Activated T-helper 2 cell treated with anti-CD3 and anti-CD28 coated beads, Interferon-gamma antibody, Interleukin-2, Interleukin-4, amounts not matched to agents 10 μg/mL and 5 μg/mL and 100 μg/mL, durations not matched to agents 14 hours and 24 hours and 36 hours (primary cell): ENCODE results near the gene PCDH12. TPM values are rescaled to one million over a fixed set of nuclear protein-coding genes. Genes with fewer than 3 reads are reported as not detected.

ENCODE experiments used
- DNase-seq: peaks from one replicate; pipeline ENCODE4 v3.0.0; 2021; ENCODE audit warnings: low spot score
- H3K27ac Mint-ChIP-seq: one replicate; pipeline ENCODE4 v1.8.0; 2021; ENCODE audit warnings: mixed read lengths
- H3K27me3 Mint-ChIP-seq: one replicate; pipeline ENCODE4 v1.8.0; 2021; ENCODE audit warnings: low read depth, mixed read lengths
- H3K36me3 Mint-ChIP-seq: one replicate; pipeline ENCODE4 v1.8.0; 2021; ENCODE audit warnings: low read depth, mixed read lengths
- H3K4me1 Mint-ChIP-seq: one replicate; pipeline ENCODE4 v1.8.0; 2021; ENCODE audit warnings: low read depth, mixed read lengths
- H3K4me3 Mint-ChIP-seq: one replicate; pipeline ENCODE4 v1.8.0; 2021; ENCODE audit warnings: low read depth, mild to moderate bottlenecking, moderate library complexity, mixed read lengths
- H3K9me3 Mint-ChIP-seq: one replicate; pipeline ENCODE4 v1.8.0; 2021; ENCODE audit warnings: mixed read lengths
- intact Hi-C: fragments of 100-400 bp; cut with micrococcal nuclease; formaldehyde crosslinking; loops from one replicate; pipeline ENCODE4 v1.15.1; 2023
- total RNA-seq: library from RNA; stranded (reverse); gene quantifications from 2 replicates; pipeline ENCODE4 v1.2.3, GENCODE V29; 2022

PCDH12 gene
- total RNA-seq, 1 donor from 2014 or later: 1.1 TPM

GRCh38 chr5:141961466-141961865, 3.5 kb upstream of the PCDH12 start:
- H3K27ac Mint-ChIP-seq: peak overlapping the region; percentile 76
- H3K4me1 Mint-ChIP-seq: peaks cover 35% of the 10 kb centered on the region

GRCh38 chr5:141960449-141961323, 2.7 kb upstream of the PCDH12 start:
- peak overlapping the region; percentile 76 for H3K27ac Mint-ChIP-seq
- no peaks in the 10 kb centered on the region for H3K36me3 Mint-ChIP-seq
- peaks cover 35% of the 10 kb centered on the region for H3K4me1 Mint-ChIP-seq
- no peaks in the 10 kb centered on the region for H3K9me3 Mint-ChIP-seq
- DNase-seq: peak; percentile 82
- no peak overlapping the region for H3K4me3 Mint-ChIP-seq
- intact Hi-C loops: loop anchor here (1.0 to 10.0 kb wide), 6 partner anchors 36 to 268 kb away; no protein-coding TSS in a partner anchor
- no peaks in the 10 kb centered on the region for H3K27me3 Mint-ChIP-seq

More at GRCh38 chr5:141961466-141961865, 3.5 kb upstream of the PCDH12 start:
- intact Hi-C loops: loop anchor here (2.0 to 10.0 kb wide), 4 partner anchors 37 to 147 kb away; no protein-coding TSS in a partner anchor
- no peaks in the 10 kb centered on the region for H3K36me3 Mint-ChIP-seq
- no peak for DNase-seq
- H3K9me3 Mint-ChIP-seq: no peaks in the 10 kb centered on the region
- H3K4me3 Mint-ChIP-seq: no peak overlapping the region
- H3K27me3 Mint-ChIP-seq: no peaks in the 10 kb centered on the region

GRCh38 chr5:141960018-141960417, 2.0 kb upstream of the PCDH12 start:
- no peaks in the 10 kb centered on the region for H3K36me3 Mint-ChIP-seq
- H3K4me1 Mint-ChIP-seq: peaks cover 35% of the 10 kb centered on the region
- H3K9me3 Mint-ChIP-seq: no peaks in the 10 kb centered on the region
- no peak for DNase-seq
- no peak overlapping the region for H3K4me3 Mint-ChIP-seq
- peak overlapping the region; percentile 81 for H3K27ac Mint-ChIP-seq
- intact Hi-C loops: loop anchor here (1.0 to 10.0 kb wide), 6 partner anchors 35 to 268 kb away; no protein-coding TSS in a partner anchor
- H3K27me3 Mint-ChIP-seq: no peaks in the 10 kb centered on the region

- intact Hi-C loops: no loop called here
- peak overlapping the region; percentile 77 for H3K4me3 Mint-ChIP-seq
- DNase-seq: no peak
- no peaks in the 10 kb centered on the region for H3K9me3 Mint-ChIP-seq
- peak overlapping the region; percentile 90 for H3K27ac Mint-ChIP-seq
- H3K27me3 Mint-ChIP-seq: no peaks in the 10 kb centered on the region
- H3K36me3 Mint-ChIP-seq: no peaks in the 10 kb centered on the region
- peaks cover 35% of the 10 kb centered on the region for H3K4me1 Mint-ChIP-seq
Observed at GRCh38 chr5:141958546-141959172, 657 bp upstream of the PCDH12 start.

GRCh38 chr5:141957367-141957996, 520 bp downstream of the PCDH12 start:
- Mint-ChIP-seq H3K36me3 (no peaks in the 10 kb centered on the region), H3K9me3 (no peaks in the 10 kb centered on the region), H3K27me3 (no peaks in the 10 kb centered on the region), H3K27ac (peak overlapping the region; percentile 90), H3K4me3 (no peak overlapping the region), H3K4me1 (peaks cover 37% of the 10 kb centered on the region)
- DNase-seq: no peak
- intact Hi-C loops: no loop called here

- H3K4me3 Mint-ChIP-seq: no peak overlapping the region
- intact Hi-C loops: no loop called here
- DNase-seq: no peak
- no peaks in the 10 kb centered on the region for H3K9me3 Mint-ChIP-seq
- no peak overlapping the region for H3K27ac Mint-ChIP-seq
- no peaks in the 10 kb centered on the region for H3K36me3 Mint-ChIP-seq
- H3K27me3 Mint-ChIP-seq: no peaks in the 10 kb centered on the region
- peaks cover 30% of the 10 kb centered on the region for H3K4me1 Mint-ChIP-seq
Observed at GRCh38 chr5:141954194-141954593, 3.8 kb downstream of the PCDH12 start.

- H3K27ac Mint-ChIP-seq: no peak overlapping the region
- H3K4me3 Mint-ChIP-seq: no peak overlapping the region
- H3K27me3 Mint-ChIP-seq: no peaks in the 10 kb centered on the region
- H3K36me3 Mint-ChIP-seq: no peaks in the 10 kb centered on the region
- no peaks in the 10 kb centered on the region for H3K9me3 Mint-ChIP-seq
- H3K4me1 Mint-ChIP-seq: peaks cover 14% of the 10 kb centered on the region
- intact Hi-C loops: no loop called here
- no peak for DNase-seq
Observed at GRCh38 chr5:141952020-141952419, 6.0 kb downstream of the PCDH12 start.

GRCh38 chr5:141951332-141951781, 6.6 kb downstream of the PCDH12 start:
- Mint-ChIP-seq H3K36me3 (no peaks in the 10 kb centered on the region), H3K27ac (no peak overlapping the region), H3K4me3 (no peak overlapping the region), H3K9me3 (no peaks in the 10 kb centered on the region), H3K27me3 (no peaks in the 10 kb centered on the region), H3K4me1 (peaks cover 14% of the 10 kb centered on the region)
- intact Hi-C loops: no loop called here
- no peak for DNase-seq

- intact Hi-C loops: no loop called here
Observed at GRCh38 chr5:141950207-141951005, 7.6 kb downstream of the PCDH12 start.

GRCh38 chr5:141949511-141949910, 8.5 kb downstream of the PCDH12 start:
- Mint-ChIP-seq H3K27ac (no peak overlapping the region), H3K4me3 (no peak overlapping the region), H3K4me1 (peaks cover 14% of the 10 kb centered on the region), H3K36me3 (no peaks in the 10 kb centered on the region), H3K27me3 (no peaks in the 10 kb centered on the region), H3K9me3 (no peaks in the 10 kb centered on the region)
- intact Hi-C loops: no loop called here
- DNase-seq: no peak

More at GRCh38 chr5:141950207-141951005, 7.6 kb downstream of the PCDH12 start:
- Mint-ChIP-seq H3K27me3 (no peaks in the 10 kb centered on the region), H3K4me1 (peaks cover 14% of the 10 kb centered on the region), H3K9me3 (no peaks in the 10 kb centered on the region), H3K27ac (no peak overlapping the region), H3K36me3 (no peaks in the 10 kb centered on the region), H3K4me3 (no peak overlapping the region)
- no peak for DNase-seq

GRCh38 chr5:141948812-141949211, 9.2 kb downstream of the PCDH12 start:
- Mint-ChIP-seq H3K27ac (no peak overlapping the region), H3K4me1 (peaks cover 14% of the 10 kb centered on the region), H3K9me3 (no peaks in the 10 kb centered on the region), H3K4me3 (no peak overlapping the region), H3K27me3 (no peaks in the 10 kb centered on the region), H3K36me3 (no peaks in the 10 kb centered on the region)
- intact Hi-C loops: no loop called here
- DNase-seq: no peak

GRCh38 chr5:141947316-141947715, 10.7 kb downstream of the PCDH12 start:
- Mint-ChIP-seq H3K9me3 (no peaks in the 10 kb centered on the region), H3K27ac (no peak overlapping the region), H3K4me1 (peaks cover 17% of the 10 kb centered on the region), H3K4me3 (no peak overlapping the region), H3K27me3 (no peaks in the 10 kb centered on the region), H3K36me3 (peaks cover 7% of the 10 kb centered on the region)
- no peak for DNase-seq
- intact Hi-C loops: no loop called here
